HepG2 (cell line): ENCODE measurements around the gene ST8SIA2.

Source experiments
- EZH2 ChIP-seq: conservative IDR thresholded peaks from 2 replicates; pipeline ENCODE4 v1.6.1; 2012; ENCODE audit warnings: mild to moderate bottlenecking, low read depth, low read length, moderate library complexity
- GABPA ChIP-seq, 2 experiments: IDR thresholded peaks; 2 replicates each; pipeline ENCODE4 v1.6.1; 2011 to 2016; ENCODE audit warnings: low read depth in 2 of 2, low read length in 1 of 2, missing biosample characterization in 1 of 2, missing genetic modification characterization in 1 of 2
- HDAC6 ChIP-seq: fragments of 200-600 bp; sonication (generic); IDR thresholded peaks from 2 replicates; pipeline ENCODE4 v1.7.0; 2017; ENCODE audit warnings: mild to moderate bottlenecking, antibody characterized with exemption, low read length, low read depth
- JUNB ChIP-seq: sonication (generic); formaldehyde crosslinking; IDR thresholded peaks from 2 replicates; pipeline ENCODE4 v1.8.0; 2022; ENCODE audit warnings: missing genetic modification reagents, mild to moderate bottlenecking, borderline replicate concordance
- SNRNP70 ChIP-seq: fragments of 200-400 bp; formaldehyde crosslinking; IDR thresholded peaks from 2 replicates; pipeline ENCODE4 v1.6.1; 2017; ENCODE audit warnings: mild to moderate bottlenecking, low read depth, low read length, moderate library complexity
- SP2 ChIP-seq: sonication (generic); formaldehyde crosslinking; IDR thresholded peaks from 2 replicates; pipeline ENCODE4 v1.5.1; 2020; ENCODE audit warnings: mild to moderate bottlenecking, missing genetic modification reagents
- SUZ12 ChIP-seq: fragments of 150-350 bp; IDR thresholded peaks from 2 replicates; pipeline ENCODE4 v1.6.1; 2014; ENCODE audit warnings: low read depth, low read length
- U2AF2 ChIP-seq: fragments of 200-400 bp; formaldehyde crosslinking; IDR thresholded peaks from 2 replicates; pipeline ENCODE4 v1.6.1; 2017; ENCODE audit warnings: low read depth, mild to moderate bottlenecking, low read length
- ZNF3 ChIP-seq: IDR thresholded peaks from 2 replicates; pipeline ENCODE4 v1.7.0; 2017; ENCODE audit warnings: inconsistent platforms
- ZNF605 ChIP-seq: sonication (generic); formaldehyde crosslinking; IDR thresholded peaks from 2 replicates; pipeline ENCODE4 v1.8.0; 2022; ENCODE audit warnings: mild to moderate bottlenecking, missing genetic modification reagents
- TF ChIP-seq, protein P1 (sequence below): sonication (generic); formaldehyde crosslinking; IDR thresholded peaks from 2 replicates; pipeline ENCODE4 v1.5.0; 2020; ENCODE audit warnings: mild to moderate bottlenecking, missing genetic modification reagents, moderate library complexity
- TF ChIP-seq, protein P2 (sequence below): sonication (generic); formaldehyde crosslinking; IDR thresholded peaks from 2 replicates; pipeline ENCODE4 v1.4.0; 2020; ENCODE audit warnings: missing genetic modification reagents
- TF ChIP-seq, protein P3 (sequence below), 2 experiments: sonication (generic) in 1 of 2; formaldehyde crosslinking in 1 of 2; IDR thresholded peaks; 2 replicates each; pipeline versions ENCODE4 v1.5.1 to v1.6.1; 2011 to 2020; ENCODE audit warnings: borderline replicate concordance in 1 of 2, low read depth in 1 of 2, low read length in 1 of 2, mild to moderate bottlenecking in 1 of 2, missing genetic modification reagents in 1 of 2, moderate library complexity in 1 of 2

DNA sequence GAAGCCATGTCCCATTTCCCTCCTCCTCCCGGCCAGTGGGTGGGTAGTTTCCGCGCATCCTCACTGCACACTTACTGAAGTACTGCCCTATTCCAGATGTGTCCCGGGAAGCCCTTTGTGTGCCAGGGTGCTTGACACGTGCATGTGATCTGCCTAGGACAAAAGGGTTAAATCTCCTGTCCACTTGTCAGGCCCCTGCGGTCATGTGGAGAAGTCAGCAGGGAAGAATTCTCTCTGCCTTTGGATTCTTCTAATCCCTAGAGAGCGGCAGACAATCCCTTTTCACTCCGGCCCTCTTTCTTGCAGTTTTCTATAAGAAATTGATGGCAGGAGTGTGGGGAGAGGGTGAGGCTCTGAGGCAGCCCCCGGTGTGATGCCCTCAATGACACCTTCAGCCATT lies 19.8 kb downstream of the ST8SIA2 start:
- TF ChIP-seq JUNB (CRISPR knock-in tag) (no peak), EZH2 (no peak), SNRNP70 (no peak), ZNF605 (CRISPR knock-in tag) (no peak), HDAC6 (no peak), SP2 (CRISPR knock-in tag) (no peak), U2AF2 (no peak), ZNF3 (CRISPR knock-in tag) (no peak), SUZ12 (no peak), GABPA (IDR thresholded peaks at IDR 0.05; ENCODE audit: low read depth, low read length) (no peak), GABPA (CRISPR knock-in tag; IDR thresholded peaks at IDR 0.05; ENCODE audit: low read depth) (no peak)
- TF ChIP-seq, protein P1, sequence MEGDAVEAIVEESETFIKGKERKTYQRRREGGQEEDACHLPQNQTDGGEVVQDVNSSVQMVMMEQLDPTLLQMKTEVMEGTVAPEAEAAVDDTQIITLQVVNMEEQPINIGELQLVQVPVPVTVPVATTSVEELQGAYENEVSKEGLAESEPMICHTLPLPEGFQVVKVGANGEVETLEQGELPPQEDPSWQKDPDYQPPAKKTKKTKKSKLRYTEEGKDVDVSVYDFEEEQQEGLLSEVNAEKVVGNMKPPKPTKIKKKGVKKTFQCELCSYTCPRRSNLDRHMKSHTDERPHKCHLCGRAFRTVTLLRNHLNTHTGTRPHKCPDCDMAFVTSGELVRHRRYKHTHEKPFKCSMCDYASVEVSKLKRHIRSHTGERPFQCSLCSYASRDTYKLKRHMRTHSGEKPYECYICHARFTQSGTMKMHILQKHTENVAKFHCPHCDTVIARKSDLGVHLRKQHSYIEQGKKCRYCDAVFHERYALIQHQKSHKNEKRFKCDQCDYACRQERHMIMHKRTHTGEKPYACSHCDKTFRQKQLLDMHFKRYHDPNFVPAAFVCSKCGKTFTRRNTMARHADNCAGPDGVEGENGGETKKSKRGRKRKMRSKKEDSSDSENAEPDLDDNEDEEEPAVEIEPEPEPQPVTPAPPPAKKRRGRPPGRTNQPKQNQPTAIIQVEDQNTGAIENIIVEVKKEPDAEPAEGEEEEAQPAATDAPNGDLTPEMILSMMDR (CRISPR knock-in tag), result no peak
- TF ChIP-seq, protein P2, sequence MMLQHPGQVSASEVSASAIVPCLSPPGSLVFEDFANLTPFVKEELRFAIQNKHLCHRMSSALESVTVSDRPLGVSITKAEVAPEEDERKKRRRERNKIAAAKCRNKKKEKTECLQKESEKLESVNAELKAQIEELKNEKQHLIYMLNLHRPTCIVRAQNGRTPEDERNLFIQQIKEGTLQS (CRISPR knock-in tag), result no peak
- TF ChIP-seq, protein P3, sequence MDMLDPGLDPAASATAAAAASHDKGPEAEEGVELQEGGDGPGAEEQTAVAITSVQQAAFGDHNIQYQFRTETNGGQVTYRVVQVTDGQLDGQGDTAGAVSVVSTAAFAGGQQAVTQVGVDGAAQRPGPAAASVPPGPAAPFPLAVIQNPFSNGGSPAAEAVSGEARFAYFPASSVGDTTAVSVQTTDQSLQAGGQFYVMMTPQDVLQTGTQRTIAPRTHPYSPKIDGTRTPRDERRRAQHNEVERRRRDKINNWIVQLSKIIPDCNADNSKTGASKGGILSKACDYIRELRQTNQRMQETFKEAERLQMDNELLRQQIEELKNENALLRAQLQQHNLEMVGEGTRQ (IDR thresholded peaks at IDR 0.05; ENCODE audit: low read depth, low read length), result no peak
- TF ChIP-seq, protein P3 (CRISPR knock-in tag; IDR thresholded peaks at IDR 0.05; ENCODE audit: borderline replicate concordance), result no peak
